ENCODE data around the gene TRDMT1. TPM values are rescaled to one million over a fixed set of nuclear protein-coding genes. Genes with fewer than 3 reads are reported as not detected.

The TRDMT1 gene
- total and polyA plus RNA-seq, 2 experiments from 2014 or later, result 3.9 to 10.1 TPM

- DNase-seq (ENCODE audit: low read depth in 1 of 2, low spot score in 1 of 2), result no peak
- TF ChIP-seq CTCF (IDR thresholded peaks at IDR 0.05; ENCODE audit: low read depth, low read length), result no peak
- H3K27ac ChIP-seq, result no peak overlapping the region
- no peaks in the 10 kb centered on the region for H3K36me3 ChIP-seq
- no peak overlapping the region for H3K4me3 ChIP-seq
- no peaks in the 10 kb centered on the region for H3K27me3 ChIP-seq
- no peaks in the 10 kb centered on the region for H3K4me1 ChIP-seq (ENCODE audit: low read depth)
- H3K9me3 ChIP-seq (ENCODE audit: low read depth), result no peaks in the 10 kb centered on the region
Measured at GRCh38 chr10:17141504-17142229, 59.8 kb downstream of the TRDMT1 start.

GRCh38 chr10:17140386-17140761 is 61.1 kb downstream of the TRDMT1 start:
- no peak for TF ChIP-seq CTCF (IDR thresholded peaks at IDR 0.05; ENCODE audit: low read depth, low read length)
- DNase-seq (ENCODE audit: low read depth in 1 of 2, low spot score in 1 of 2), result no peak
- Histone ChIP-seq H3K4me3 (no peak overlapping the region), H3K27ac (no peak overlapping the region), H3K4me1 (ENCODE audit: low read depth) (no peaks in the 10 kb centered on the region), H3K36me3 (no peaks in the 10 kb centered on the region), H3K9me3 (ENCODE audit: low read depth) (no peaks in the 10 kb centered on the region), H3K27me3 (no peaks in the 10 kb centered on the region)

GRCh38 chr10:17138460-17139042 is 62.9 kb downstream of the TRDMT1 start:
- Histone ChIP-seq H3K36me3 (no peaks in the 10 kb centered on the region), H3K27me3 (no peaks in the 10 kb centered on the region), H3K4me1 (ENCODE audit: low read depth) (no peaks in the 10 kb centered on the region), H3K4me3 (no peak overlapping the region), H3K9me3 (ENCODE audit: low read depth) (no peaks in the 10 kb centered on the region), H3K27ac (no peak overlapping the region)
- TF ChIP-seq CTCF (IDR thresholded peaks at IDR 0.05; ENCODE audit: low read depth, low read length), result no peak
- DNase-seq (ENCODE audit: low read depth in 1 of 2, low spot score in 1 of 2), result no peak

- no peak for DNase-seq (ENCODE audit: low read depth in 1 of 2, low spot score in 1 of 2)
- no peak for TF ChIP-seq CTCF (IDR thresholded peaks at IDR 0.05; ENCODE audit: low read depth, low read length)
- Histone ChIP-seq H3K36me3 (no peaks in the 10 kb centered on the region), H3K27me3 (no peaks in the 10 kb centered on the region), H3K4me3 (no peak overlapping the region), H3K27ac (no peak overlapping the region), H3K9me3 (ENCODE audit: low read depth) (no peaks in the 10 kb centered on the region), H3K4me1 (ENCODE audit: low read depth) (no peaks in the 10 kb centered on the region)
Measured at GRCh38 chr10:17134737-17135260, 66.7 kb downstream of the TRDMT1 start.

- DNase-seq (ENCODE audit: low read depth in 1 of 2, low spot score in 1 of 2), result no peak
- no peak for TF ChIP-seq CTCF (IDR thresholded peaks at IDR 0.05; ENCODE audit: low read depth, low read length)
- Histone ChIP-seq H3K4me3 (no peak overlapping the region), H3K4me1 (ENCODE audit: low read depth) (no peaks in the 10 kb centered on the region), H3K27ac (no peak overlapping the region), H3K9me3 (ENCODE audit: low read depth) (no peaks in the 10 kb centered on the region), H3K36me3 (no peaks in the 10 kb centered on the region), H3K27me3 (no peaks in the 10 kb centered on the region)
Measured at GRCh38 chr10:17134282-17134681, 67.2 kb downstream of the TRDMT1 start.
